HG02623 (cell line): ENCODE results near the gene CYP19A1.
"Not testable (repeated sequence)": the region's sequence is repeated elsewhere in the genome, so short reads cannot be mapped to it uniquely, and the experiment has no call there.

Experiments
- ATAC-seq: cut with Tn5 transposase; IDR thresholded peaks from one replicate; pipeline ENCODE4 v1.9.1; 2021; ENCODE audit warnings: moderate library complexity; ENCODE audit not compliant: unreplicated experiment

Gene CYP19A1

GRCh38 chr15:51265037-51265555 is 73.3 kb downstream of the CYP19A1 start:
- ATAC-seq: no peak

- no peak for ATAC-seq
Observed at GRCh38 chr15:51263726-51264125, 74.7 kb downstream of the CYP19A1 start.

GRCh38 chr15:51263116-51263515 is 75.3 kb downstream of the CYP19A1 start:
- ATAC-seq: no peak

- ATAC-seq: no peak
Observed at GRCh38 chr15:51262463-51262862, 75.9 kb downstream of the CYP19A1 start.

- ATAC-seq: not testable (repeated sequence)
Observed at GRCh38 chr15:51261113-51261512, 77.3 kb downstream of the CYP19A1 start.

GRCh38 chr15:51260202-51260601 is 78.2 kb downstream of the CYP19A1 start:
- no peak for ATAC-seq

- no peak for ATAC-seq
Observed at GRCh38 chr15:51255533-51255932, 82.9 kb downstream of the CYP19A1 start.

- no peak for ATAC-seq
Observed at GRCh38 chr15:51253366-51253765, 85.0 kb downstream of the CYP19A1 start.

GRCh38 chr15:51252671-51253070 is 85.7 kb downstream of the CYP19A1 start:
- no peak for ATAC-seq

- ATAC-seq: no peak
Observed at GRCh38 chr15:51251556-51251955, 86.8 kb downstream of the CYP19A1 start.

- ATAC-seq: no peak
Observed at GRCh38 chr15:51250217-51251011, 88.0 kb downstream of the CYP19A1 start.

- ATAC-seq: no peak
Observed at GRCh38 chr15:51245628-51246027, 92.8 kb downstream of the CYP19A1 start.

GRCh38 chr15:51244423-51244869 is 94.0 kb downstream of the CYP19A1 start:
- ATAC-seq: no peak

GRCh38 chr15:51243774-51244173 is 94.6 kb downstream of the CYP19A1 start:
- no peak for ATAC-seq

GRCh38 chr15:51240066-51240465 is 98.3 kb downstream of the CYP19A1 start:
- ATAC-seq: no peak

- no peak for ATAC-seq
Observed at GRCh38 chr15:51237816-51238215, 100.6 kb downstream of the CYP19A1 start.

- ATAC-seq: no peak
Observed at GRCh38 chr15:51234176-51234927, 104.0 kb downstream of the CYP19A1 start.

- ATAC-seq: no peak
Observed at GRCh38 chr15:51232581-51232980, 105.8 kb downstream of the CYP19A1 start.

- ATAC-seq: no peak
Observed at GRCh38 chr15:51229907-51230330, 108.5 kb downstream of the CYP19A1 start.

GRCh38 chr15:51227940-51228732 is 110.3 kb downstream of the CYP19A1 start:
- ATAC-seq: peak; percentile 83

GRCh38 chr15:51226576-51227210 is 111.7 kb downstream of the CYP19A1 start:
- no peak for ATAC-seq
